ENCODE data around the gene ZNRF1. TPM values are rescaled to one million over a fixed set of nuclear protein-coding genes. Genes with fewer than 3 reads are reported as not detected.
A peak's percentile ranks its signal among the peaks of the same experiment; 100 is the strongest.

The ZNRF1 gene
- total and polyA plus RNA-seq, 2 of the 13 experiments (the other 11 are each of a cell fraction or from before 2014, with no cell fraction given) = 43.9 to 58.7 TPM

DNA sequence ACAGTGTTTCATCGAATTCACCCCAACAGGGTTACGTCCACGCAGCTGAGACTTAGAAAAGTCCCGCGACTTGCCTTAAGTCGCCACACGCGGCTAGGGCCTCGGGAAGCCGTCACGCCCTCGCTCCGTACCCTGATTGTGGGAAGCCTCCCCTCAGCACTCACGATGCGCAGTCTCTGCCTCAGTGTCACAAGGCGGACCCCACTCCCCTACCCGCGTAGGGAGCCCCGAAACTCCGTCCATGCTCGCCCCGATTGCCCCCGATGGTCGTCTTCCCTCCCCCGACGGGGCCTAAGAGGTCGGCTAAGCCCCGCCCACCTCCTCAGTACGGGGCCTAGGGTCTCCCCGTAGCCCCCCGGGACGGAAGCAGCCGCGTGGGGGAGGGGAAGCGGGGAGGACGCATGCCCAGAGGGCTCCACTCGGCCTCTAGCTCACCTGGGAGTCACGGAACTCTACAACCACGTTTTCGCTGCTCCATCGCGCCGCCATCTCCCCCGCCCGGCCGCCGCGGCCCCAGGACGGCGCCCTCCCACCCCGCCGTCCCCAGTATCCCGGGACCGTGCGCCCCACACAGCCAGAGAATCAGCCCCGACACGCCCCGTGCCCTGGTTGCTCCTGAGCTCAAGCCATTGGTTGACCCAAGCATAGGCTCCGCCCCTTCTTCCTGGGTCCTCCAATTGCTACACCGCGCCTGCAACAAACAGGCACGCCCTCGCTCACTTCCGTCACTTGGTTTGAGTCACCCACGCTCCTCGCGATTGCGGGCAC lies 14.1 kb upstream of the ZNRF1 start, which contains the start of gene WDR59 (continued):
- TF ChIP-seq TMF1 (CRISPR knock-in tag; IDR thresholded peaks at IDR 0.05; ENCODE audit: low read depth) (no peak), SOX6 (IDR thresholded peaks at IDR 0.05) (no peak), SOX6 (CRISPR knock-in tag; IDR thresholded peaks at IDR 0.05) (peak; percentile 46; the same call in 1 of the 2 replicates), ZEB1 (IDR thresholded peaks at IDR 0.05; ENCODE audit: insufficient replicate concordance, low read depth) (no peak), ZNF44 (CRISPR knock-in tag; IDR thresholded peaks at IDR 0.05) (peak; percentile 64; the same call in 1 of the 2 replicates), ZNF484 (CRISPR knock-in tag; IDR thresholded peaks at IDR 0.05; ENCODE audit: borderline replicate concordance, low read depth) (no peak), POLR2A (IDR thresholded peaks at IDR 0.05; ENCODE audit: insufficient read depth in 1 of 2, low read depth in 2 of 2, low read length in 2 of 2) (peak; percentile 86 to 90), TAF1 (CRISPR knock-in tag; IDR thresholded peaks at IDR 0.05) (peak; percentile 89), ZNF772 (CRISPR knock-in tag; IDR thresholded peaks at IDR 0.05) (no peak; the same call in 1 of the 2 replicates), TEAD3 (CRISPR knock-in tag; optimal IDR thresholded peaks at IDR 0.05; ENCODE audit: borderline replicate concordance) (peak; percentile 20), NCOA2 (CRISPR knock-in tag; IDR thresholded peaks at IDR 0.05) (0 out of 2 replicates have a peak, but pooled peaks have one; percentile 43), ZNF317 (CRISPR knock-in tag; IDR thresholded peaks at IDR 0.05) (no peak), ARNT2 (CRISPR knock-in tag; IDR thresholded peaks at IDR 0.05; ENCODE audit: low read depth) (peak; percentile 57; the same call in 1 of the 2 replicates), ZNF564 (CRISPR knock-in tag; IDR thresholded peaks at IDR 0.05) (0 out of 2 replicates have a peak, but pooled peaks have one; percentile 21)
- TF ChIP-seq, protein P1, sequence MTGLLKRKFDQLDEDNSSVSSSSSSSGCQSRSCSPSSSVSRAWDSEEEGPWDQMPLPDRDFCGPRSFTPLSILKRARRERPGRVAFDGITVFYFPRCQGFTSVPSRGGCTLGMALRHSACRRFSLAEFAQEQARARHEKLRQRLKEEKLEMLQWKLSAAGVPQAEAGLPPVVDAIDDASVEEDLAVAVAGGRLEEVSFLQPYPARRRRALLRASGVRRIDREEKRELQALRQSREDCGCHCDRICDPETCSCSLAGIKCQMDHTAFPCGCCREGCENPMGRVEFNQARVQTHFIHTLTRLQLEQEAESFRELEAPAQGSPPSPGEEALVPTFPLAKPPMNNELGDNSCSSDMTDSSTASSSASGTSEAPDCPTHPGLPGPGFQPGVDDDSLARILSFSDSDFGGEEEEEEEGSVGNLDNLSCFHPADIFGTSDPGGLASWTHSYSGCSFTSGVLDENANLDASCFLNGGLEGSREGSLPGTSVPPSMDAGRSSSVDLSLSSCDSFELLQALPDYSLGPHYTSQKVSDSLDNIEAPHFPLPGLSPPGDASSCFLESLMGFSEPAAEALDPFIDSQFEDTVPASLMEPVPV (CRISPR knock-in tag; IDR thresholded peaks at IDR 0.05) = no peak
- TF ChIP-seq, protein P2, sequence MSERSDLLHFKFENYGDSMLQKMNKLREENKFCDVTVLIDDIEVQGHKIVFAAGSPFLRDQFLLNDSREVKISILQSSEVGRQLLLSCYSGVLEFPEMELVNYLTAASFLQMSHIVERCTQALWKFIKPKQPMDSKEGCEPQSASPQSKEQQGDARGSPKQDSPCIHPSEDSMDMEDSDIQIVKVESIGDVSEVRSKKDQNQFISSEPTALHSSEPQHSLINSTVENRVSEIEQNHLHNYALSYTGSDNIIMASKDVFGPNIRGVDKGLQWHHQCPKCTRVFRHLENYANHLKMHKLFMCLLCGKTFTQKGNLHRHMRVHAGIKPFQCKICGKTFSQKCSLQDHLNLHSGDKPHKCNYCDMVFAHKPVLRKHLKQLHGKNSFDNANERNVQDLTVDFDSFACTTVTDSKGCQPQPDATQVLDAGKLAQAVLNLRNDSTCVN (CRISPR knock-in tag; IDR thresholded peaks at IDR 0.05; ENCODE audit: borderline replicate concordance) = 0 out of 2 replicates have a peak, but pooled peaks have one; percentile 35
- TF ChIP-seq, protein P3, sequence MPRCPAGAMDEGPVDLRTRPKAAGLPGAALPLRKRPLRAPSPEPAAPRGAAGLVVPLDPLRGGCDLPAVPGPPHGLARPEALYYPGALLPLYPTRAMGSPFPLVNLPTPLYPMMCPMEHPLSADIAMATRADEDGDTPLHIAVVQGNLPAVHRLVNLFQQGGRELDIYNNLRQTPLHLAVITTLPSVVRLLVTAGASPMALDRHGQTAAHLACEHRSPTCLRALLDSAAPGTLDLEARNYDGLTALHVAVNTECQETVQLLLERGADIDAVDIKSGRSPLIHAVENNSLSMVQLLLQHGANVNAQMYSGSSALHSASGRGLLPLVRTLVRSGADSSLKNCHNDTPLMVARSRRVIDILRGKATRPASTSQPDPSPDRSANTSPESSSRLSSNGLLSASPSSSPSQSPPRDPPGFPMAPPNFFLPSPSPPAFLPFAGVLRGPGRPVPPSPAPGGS (CRISPR knock-in tag; IDR thresholded peaks at IDR 0.05) = peak; percentile 76; the same call in 1 of the 2 replicates
- TF ChIP-seq, protein P4, sequence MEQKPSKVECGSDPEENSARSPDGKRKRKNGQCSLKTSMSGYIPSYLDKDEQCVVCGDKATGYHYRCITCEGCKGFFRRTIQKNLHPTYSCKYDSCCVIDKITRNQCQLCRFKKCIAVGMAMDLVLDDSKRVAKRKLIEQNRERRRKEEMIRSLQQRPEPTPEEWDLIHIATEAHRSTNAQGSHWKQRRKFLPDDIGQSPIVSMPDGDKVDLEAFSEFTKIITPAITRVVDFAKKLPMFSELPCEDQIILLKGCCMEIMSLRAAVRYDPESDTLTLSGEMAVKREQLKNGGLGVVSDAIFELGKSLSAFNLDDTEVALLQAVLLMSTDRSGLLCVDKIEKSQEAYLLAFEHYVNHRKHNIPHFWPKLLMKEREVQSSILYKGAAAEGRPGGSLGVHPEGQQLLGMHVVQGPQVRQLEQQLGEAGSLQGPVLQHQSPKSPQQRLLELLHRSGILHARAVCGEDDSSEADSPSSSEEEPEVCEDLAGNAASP (CRISPR knock-in tag; IDR thresholded peaks at IDR 0.05; ENCODE audit: borderline replicate concordance) = peak; percentile 43; the same call in 1 of the 2 replicates
- TF ChIP-seq, protein P5, sequence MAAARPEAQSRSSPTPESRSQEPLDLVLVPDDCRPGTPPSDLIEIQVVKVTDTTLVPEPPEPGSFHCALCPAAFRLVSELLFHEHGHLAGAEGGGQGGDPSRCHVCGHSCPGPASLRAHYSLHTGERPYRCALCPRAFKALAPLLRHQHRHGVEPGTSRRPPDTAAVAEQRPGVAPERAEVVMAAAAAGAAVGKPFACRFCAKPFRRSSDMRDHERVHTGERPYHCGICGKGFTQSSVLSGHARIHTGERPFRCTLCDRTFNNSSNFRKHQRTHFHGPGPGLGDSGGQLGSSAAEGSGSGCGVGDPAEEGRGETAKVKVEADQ (CRISPR knock-in tag; IDR thresholded peaks at IDR 0.05; ENCODE audit: borderline replicate concordance) = peak; percentile 72
- TF ChIP-seq, protein P6, sequence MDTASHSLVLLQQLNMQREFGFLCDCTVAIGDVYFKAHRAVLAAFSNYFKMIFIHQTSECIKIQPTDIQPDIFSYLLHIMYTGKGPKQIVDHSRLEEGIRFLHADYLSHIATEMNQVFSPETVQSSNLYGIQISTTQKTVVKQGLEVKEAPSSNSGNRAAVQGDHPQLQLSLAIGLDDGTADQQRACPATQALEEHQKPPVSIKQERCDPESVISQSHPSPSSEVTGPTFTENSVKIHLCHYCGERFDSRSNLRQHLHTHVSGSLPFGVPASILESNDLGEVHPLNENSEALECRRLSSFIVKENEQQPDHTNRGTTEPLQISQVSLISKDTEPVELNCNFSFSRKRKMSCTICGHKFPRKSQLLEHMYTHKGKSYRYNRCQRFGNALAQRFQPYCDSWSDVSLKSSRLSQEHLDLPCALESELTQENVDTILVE (CRISPR knock-in tag; IDR thresholded peaks at IDR 0.05) = no peak
- TF ChIP-seq, protein P7, sequence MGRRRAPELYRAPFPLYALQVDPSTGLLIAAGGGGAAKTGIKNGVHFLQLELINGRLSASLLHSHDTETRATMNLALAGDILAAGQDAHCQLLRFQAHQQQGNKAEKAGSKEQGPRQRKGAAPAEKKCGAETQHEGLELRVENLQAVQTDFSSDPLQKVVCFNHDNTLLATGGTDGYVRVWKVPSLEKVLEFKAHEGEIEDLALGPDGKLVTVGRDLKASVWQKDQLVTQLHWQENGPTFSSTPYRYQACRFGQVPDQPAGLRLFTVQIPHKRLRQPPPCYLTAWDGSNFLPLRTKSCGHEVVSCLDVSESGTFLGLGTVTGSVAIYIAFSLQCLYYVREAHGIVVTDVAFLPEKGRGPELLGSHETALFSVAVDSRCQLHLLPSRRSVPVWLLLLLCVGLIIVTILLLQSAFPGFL (CRISPR knock-in tag; IDR thresholded peaks at IDR 0.05) = no peak

Measured in HepG2 (cell line).